Ovary (tissue), 3 donors: Measurements from ENCODE around the gene ABCB6.

Experiments used
- CTCF ChIP-seq, 3 donors: fragments of 450-650 bp in 2 of 3; fragments of 200-600 bp in 1 of 3; IDR thresholded peaks; one replicate each; pipeline versions ENCODE4 v1.5.1 to v1.8.0; 2016 to 2022; ENCODE audit warnings: antibody characterized with exemption in 3 of 3, mild to moderate bottlenecking in 1 of 3
- POLR2A ChIP-seq: fragments of 450-650 bp; IDR thresholded peaks from one replicate; pipeline ENCODE4 v1.6.1; 2017; ENCODE audit warnings: antibody characterized with exemption, mild to moderate bottlenecking, moderate library complexity
- donor health status: DM: no; HTN: no; CAD: no.

GRCh38 chr2:219178377-219179175 is 40.2 kb downstream of the ABCB6 start:
- TF ChIP-seq CTCF (IDR thresholded peaks at IDR 0.05) (no peak), POLR2A (no peak)
